ENCODE results near the gene ANKS3.

ANKS3 gene

GRCh38 chr16:4769306-4769638 is 35.2 kb upstream of the ANKS3 start:
- Histone ChIP-seq H2AFZ (peak overlapping the region; percentile 90), H3K27ac (peak overlapping the region; percentile 58), H3K4me1 (peaks cover 6% of the 10 kb centered on the region), H3K4me2 (ENCODE audit: low read length) (no peak overlapping the region), H3K36me3 (ENCODE audit: control insufficient read depth, insufficient read depth, low read length) (no peaks in the 10 kb centered on the region), H3K27me3 (ENCODE audit: control insufficient read depth, insufficient read depth, low read length) (no peaks in the 10 kb centered on the region), H3K9ac (no peak overlapping the region), H3K79me2 (peaks cover 4% of the 10 kb centered on the region), H3K9me3 (ENCODE audit: control insufficient read depth, low read length) (no peaks in the 10 kb centered on the region), H3K4me3 (ENCODE audit: low read depth, low read length) (peak overlapping the region; percentile 57)
- no peak for TF ChIP-seq CTCF (IDR thresholded peaks at IDR 0.05)

GRCh38 chr16:4768549-4769305 is 34.7 kb upstream of the ANKS3 start:
- H3K4me3 ChIP-seq (ENCODE audit: low read depth, low read length), result peak overlapping the region; percentile 57
- H3K9ac ChIP-seq, result no peak overlapping the region
- H3K4me1 ChIP-seq, result peaks cover 6% of the 10 kb centered on the region
- peak overlapping the region; percentile 90 for H3K4me2 ChIP-seq (ENCODE audit: low read length)
- peak overlapping the region; percentile 90 for H2AFZ ChIP-seq
- H3K27me3 ChIP-seq (ENCODE audit: control insufficient read depth, insufficient read depth, low read length), result no peaks in the 10 kb centered on the region
- no peak for TF ChIP-seq CTCF (IDR thresholded peaks at IDR 0.05)
- peaks cover 4% of the 10 kb centered on the region for H3K79me2 ChIP-seq
- peak overlapping the region; percentile 58 for H3K27ac ChIP-seq
- H3K36me3 ChIP-seq (ENCODE audit: control insufficient read depth, insufficient read depth, low read length), result no peaks in the 10 kb centered on the region
- no peaks in the 10 kb centered on the region for H3K9me3 ChIP-seq (ENCODE audit: control insufficient read depth, low read length)

GRCh38 chr16:4767872-4768548 is 33.9 kb upstream of the ANKS3 start:
- Histone ChIP-seq H2AFZ (peak overlapping the region; percentile 90), H3K4me3 (ENCODE audit: low read depth, low read length) (peak overlapping the region; percentile 57), H3K4me1 (peaks cover 6% of the 10 kb centered on the region), H3K4me2 (ENCODE audit: low read length) (peak overlapping the region; percentile 90), H3K27me3 (ENCODE audit: control insufficient read depth, insufficient read depth, low read length) (no peaks in the 10 kb centered on the region), H3K36me3 (ENCODE audit: control insufficient read depth, insufficient read depth, low read length) (no peaks in the 10 kb centered on the region), H3K27ac (peak overlapping the region; percentile 58), H3K9ac (no peak overlapping the region), H3K9me3 (ENCODE audit: control insufficient read depth, low read length) (no peaks in the 10 kb centered on the region), H3K79me2 (peaks cover 4% of the 10 kb centered on the region)
- no peak for TF ChIP-seq CTCF (IDR thresholded peaks at IDR 0.05)

GRCh38 chr16:4766875-4767628 is 33.0 kb upstream of the ANKS3 start, which contains the start of gene ZNF500:
ZNF500 (minus strand) TSS chr16:4767162; CDS start chr16:4765978, 1,184 bp downstream.
- Histone ChIP-seq H3K27me3 (ENCODE audit: control insufficient read depth, insufficient read depth, low read length) (no peaks in the 10 kb centered on the region), H3K36me3 (ENCODE audit: control insufficient read depth, insufficient read depth, low read length) (no peaks in the 10 kb centered on the region), H3K4me3 (ENCODE audit: low read depth, low read length) (peak within 1 kb of the TSS; percentile 85), H3K4me1 (peaks cover 6% of the 10 kb centered on the region), H2AFZ (peak within 1 kb of the TSS; percentile 96), H3K4me2 (ENCODE audit: low read length) (peak within 1 kb of the TSS; percentile 90), H3K9me3 (ENCODE audit: control insufficient read depth, low read length) (no peaks in the 10 kb centered on the region), H3K79me2 (peaks cover 4% of the 10 kb centered on the region), H3K27ac (peak within 1 kb of the TSS; percentile 71), H3K9ac (peak within 1 kb of the TSS; percentile 96)
- TF ChIP-seq CTCF (IDR thresholded peaks at IDR 0.05), result no peak

Measured in parathyroid adenoma (tissue), 2 donors.